HG03045 (cell line): Measurements from ENCODE around the gene SHMT2.
"Not testable (repeated sequence)": the region's sequence is repeated elsewhere in the genome, so short reads cannot be mapped to it uniquely, and the experiment has no call there.

Source experiments
- ATAC-seq: cut with Tn5 transposase; IDR thresholded peaks from one replicate; pipeline ENCODE4 v1.9.1; 2021; ENCODE audit warnings: mild to moderate bottlenecking, moderate library complexity; ENCODE audit not compliant: unreplicated experiment

Gene SHMT2

GRCh38 chr12:57258977-57259970 is 29.8 kb downstream of the SHMT2 start:
- ATAC-seq, result no peak

DNA sequence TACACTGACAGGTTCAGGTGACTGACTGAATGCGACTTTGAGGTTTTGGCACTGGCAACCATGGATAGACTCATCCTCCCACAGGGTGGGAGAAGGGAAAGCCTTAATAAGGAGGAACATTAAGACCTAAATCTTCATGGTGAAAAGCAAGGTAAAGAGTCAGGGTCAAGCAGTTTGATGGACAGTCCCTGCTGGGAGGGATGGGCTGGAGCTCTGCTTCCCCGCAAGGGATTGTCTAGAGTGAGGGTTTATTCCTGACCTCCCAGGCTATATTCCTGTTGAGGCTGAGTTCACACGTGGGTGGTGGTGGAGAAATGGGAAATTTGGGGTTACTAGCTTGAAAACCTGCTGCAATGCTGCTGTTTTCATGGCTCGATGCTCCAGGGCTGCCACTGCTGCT is 30.9 kb downstream of the SHMT2 start:
- no peak for ATAC-seq

GRCh38 chr12:57261428-57261865 is 31.9 kb downstream of the SHMT2 start:
- no peak for ATAC-seq

GRCh38 chr12:57262126-57262822 is 32.8 kb downstream of the SHMT2 start:
- no peak for ATAC-seq

GRCh38 chr12:57263096-57263495 is 33.6 kb downstream of the SHMT2 start:
- no peak for ATAC-seq

DNA sequence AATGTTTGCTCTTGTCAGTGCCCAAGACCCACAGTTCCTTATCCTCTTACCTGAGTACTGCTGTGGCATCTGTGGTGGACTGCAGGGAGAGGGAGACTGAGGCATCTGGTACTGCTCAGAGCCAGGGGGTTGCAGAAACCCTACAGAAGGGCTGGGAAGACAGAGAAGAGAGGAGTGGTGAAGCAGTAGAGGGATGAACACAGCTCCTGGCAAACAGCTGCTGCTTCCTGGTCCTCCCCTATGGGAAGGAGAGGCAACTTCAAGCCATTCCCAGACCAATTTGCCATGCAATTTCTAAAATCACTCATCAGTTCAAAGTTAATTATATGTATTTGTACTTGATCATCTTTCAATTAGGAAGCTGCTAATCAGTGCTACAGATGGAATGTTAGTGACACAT is 37.2 kb downstream of the SHMT2 start:
- ATAC-seq, result no peak

- ATAC-seq, result no peak
These were observed 38.8 kb downstream of the SHMT2 start for GRCh38 chr12:57268264-57268663.

DNA sequence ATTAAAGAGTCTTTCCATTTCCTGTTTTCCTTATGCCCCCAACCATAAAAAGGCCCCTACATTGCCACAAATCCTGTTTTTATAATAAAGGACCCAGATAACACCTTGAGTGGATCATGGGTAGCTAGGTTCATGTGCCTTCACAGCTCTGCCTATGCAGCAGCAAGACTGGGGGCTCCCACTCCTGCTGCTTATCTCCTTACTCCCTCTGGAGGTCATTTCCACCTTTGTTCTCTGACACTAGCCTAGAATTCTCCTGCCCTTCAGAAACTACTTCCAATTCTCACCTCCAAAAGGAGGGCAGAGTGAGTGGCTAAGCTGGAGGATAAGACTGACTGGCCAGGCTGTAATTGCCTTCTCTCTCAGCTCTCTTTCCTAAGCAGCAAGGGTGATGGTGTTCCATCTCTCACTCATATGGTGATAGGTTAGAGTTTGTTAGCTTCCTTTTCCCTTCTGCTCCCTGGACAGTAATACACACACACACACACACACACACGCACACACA is 41.5 kb downstream of the SHMT2 start:
- no peak for ATAC-seq

DNA sequence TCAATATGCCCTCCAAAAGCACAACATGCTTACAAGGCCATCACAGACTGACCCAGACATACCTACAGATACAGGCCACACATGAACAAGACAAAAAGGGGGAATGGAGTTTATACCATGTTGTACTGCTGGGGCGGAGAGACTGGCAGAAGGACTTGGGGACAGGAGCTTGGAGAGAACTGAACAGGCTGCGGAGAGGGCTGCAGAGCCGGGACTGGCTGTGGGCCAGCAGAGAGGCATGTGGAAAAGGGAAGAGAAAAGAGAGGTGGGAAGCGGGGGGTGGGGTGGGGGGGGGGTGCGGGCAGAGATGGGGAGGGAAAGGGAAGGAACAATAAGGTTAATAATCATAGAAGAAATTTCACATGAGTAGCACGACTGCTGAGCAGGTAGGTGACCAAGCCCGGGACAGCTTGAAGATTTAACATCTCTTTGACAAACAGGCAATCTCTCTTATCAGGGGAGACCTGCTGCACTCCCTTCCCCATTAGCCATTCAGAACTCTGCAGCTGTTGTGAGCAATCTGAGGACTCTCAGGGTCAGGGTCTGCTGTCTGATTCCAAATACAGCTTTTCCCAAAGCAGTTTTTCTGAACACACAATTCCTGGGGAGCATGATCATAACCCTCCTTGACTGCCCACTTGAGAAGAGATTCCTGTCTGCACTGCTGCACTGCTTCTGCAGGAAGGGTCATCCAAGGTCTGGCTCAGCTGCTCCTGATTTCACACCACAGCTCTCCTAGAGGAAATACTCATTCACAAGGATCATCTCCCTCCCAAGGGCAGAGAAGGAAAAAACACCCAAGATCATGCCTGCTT is 43.0 kb downstream of the SHMT2 start:
- ATAC-seq, result no peak

- ATAC-seq, result no peak
These were observed 44.0 kb downstream of the SHMT2 start for GRCh38 chr12:57273516-57273915.

DNA sequence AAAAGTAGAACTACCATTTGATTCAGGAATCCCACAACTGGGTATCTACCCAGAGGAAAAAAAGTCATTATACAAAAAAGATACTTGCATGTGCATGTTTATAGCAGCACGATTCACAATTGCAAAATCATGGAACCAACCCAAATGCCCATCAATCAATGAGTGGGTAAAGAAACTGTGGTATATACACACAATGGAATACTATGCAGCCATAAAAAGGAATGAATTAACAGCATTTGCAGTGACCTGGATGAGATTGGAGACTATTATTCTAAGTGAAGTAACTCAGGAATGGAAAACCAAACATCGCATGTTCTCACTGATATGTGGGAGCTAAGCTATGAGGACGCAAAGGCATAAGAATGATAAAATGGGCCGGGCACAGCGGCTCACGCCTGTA is 46.7 kb downstream of the SHMT2 start:
- not testable (repeated sequence) for ATAC-seq

GRCh38 chr12:57276935-57277563 is 47.5 kb downstream of the SHMT2 start:
- ATAC-seq, result no peak

DNA sequence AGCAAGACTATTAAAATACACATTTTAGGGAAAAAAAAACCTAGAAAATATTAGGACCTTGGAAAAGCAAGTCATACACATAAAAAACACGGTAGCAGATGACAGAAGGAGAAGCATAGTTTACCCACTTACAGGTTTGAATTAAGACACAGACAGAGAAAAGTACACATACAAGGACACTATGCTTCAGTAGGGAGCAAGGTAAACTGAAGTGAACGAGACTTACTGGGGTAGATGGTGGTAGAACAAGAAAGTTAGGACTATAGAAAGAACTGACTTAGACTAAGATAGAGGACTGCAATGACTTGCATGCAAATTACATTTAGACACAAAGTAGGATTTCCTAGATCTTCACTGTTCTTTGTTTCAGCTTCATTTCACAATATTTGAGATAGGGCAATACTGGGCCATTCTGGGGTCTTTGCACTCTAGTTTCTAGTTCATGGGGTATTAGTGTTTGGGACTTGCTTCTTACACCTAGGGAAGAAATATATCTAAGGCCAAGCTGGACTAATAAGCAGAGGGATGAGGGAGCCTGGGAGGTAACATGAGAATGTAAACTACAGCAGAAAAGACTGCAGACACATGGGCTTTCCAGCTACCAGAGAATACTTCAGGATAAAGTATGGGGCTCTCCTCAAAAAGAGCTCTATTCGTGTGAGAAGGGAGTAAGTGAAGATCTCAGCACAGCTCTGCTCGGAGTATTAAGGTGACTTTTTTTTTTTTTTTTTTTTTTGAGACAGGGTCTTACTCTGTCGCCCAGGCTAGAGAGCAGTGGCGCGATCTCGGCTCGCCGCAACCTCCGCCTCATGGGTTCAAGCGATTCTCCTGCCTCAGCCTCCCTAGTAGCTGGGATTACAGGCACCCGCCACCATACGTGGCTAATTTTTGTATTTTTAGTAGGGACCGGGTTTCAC is 49.2 kb downstream of the SHMT2 start:
- ATAC-seq, result no peak

DNA sequence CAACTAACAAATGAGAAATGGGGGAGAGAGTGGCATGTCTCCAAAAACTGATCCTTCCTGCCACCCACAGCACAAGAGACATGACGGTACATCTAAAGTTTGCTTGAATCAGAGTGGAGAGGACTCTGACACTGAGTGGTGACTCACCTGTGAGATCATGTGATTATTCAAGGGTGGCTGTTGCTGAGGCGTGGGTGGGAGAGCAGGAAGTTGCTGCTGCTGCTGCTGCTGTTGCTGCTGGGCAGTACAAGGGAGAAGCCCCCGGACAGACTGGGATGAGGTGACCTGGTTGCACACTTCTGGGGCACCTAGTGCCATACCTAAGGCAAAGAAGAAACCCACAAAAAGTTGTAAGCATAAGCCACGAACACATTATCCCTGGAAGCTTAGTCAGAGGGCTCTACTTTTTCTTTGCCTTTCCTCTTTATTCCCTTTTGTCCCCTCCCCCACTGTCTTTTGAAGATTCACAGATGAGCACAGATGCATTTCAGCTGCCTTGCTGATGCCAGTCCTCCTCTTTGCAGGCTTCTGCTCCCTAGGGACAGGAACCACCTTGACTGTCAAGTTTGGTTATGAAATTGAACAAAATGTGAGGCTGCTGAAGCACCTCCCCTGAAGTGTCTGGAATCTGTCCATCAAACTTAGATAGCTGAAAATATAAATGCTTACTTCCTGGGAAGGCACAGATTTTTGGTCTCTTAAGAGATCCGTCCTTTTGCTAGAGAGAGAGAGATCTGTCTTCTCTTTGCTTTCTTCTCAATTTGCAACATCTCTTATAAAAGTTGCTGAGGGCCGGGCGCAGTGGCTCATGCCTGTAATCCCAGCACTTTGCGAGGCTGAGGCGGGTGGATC is 50.9 kb downstream of the SHMT2 start:
- ATAC-seq, result peak; percentile 91

DNA sequence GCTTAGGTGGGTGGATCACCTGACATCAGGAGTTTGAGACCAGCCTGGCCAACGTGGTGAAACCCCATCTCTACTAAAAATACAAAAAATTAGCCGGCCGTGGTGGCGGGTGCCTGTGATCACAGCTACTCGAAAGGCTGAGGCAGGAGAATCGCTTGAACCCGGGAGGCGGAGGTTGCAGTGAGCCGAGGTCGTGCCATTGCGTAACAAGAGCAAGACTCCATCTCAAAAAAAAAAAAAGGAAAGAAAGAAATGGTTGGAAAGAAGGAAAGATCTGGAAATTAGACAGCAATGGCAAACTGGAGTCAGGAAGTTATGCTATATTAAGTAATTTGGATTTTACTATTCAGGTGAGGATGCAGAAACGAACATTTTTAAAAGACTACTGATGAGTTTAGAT is 52.6 kb downstream of the SHMT2 start:
- ATAC-seq, result not testable (repeated sequence)
